GM04504 (cell line): Measurements from ENCODE around the gene TSPAN18.

Experiments used
- DNase-seq: peaks from one replicate; pipeline ENCODE4 v3.0.0-alpha.2; 2012; ENCODE audit warnings: low read depth

Gene TSPAN18

DNA sequence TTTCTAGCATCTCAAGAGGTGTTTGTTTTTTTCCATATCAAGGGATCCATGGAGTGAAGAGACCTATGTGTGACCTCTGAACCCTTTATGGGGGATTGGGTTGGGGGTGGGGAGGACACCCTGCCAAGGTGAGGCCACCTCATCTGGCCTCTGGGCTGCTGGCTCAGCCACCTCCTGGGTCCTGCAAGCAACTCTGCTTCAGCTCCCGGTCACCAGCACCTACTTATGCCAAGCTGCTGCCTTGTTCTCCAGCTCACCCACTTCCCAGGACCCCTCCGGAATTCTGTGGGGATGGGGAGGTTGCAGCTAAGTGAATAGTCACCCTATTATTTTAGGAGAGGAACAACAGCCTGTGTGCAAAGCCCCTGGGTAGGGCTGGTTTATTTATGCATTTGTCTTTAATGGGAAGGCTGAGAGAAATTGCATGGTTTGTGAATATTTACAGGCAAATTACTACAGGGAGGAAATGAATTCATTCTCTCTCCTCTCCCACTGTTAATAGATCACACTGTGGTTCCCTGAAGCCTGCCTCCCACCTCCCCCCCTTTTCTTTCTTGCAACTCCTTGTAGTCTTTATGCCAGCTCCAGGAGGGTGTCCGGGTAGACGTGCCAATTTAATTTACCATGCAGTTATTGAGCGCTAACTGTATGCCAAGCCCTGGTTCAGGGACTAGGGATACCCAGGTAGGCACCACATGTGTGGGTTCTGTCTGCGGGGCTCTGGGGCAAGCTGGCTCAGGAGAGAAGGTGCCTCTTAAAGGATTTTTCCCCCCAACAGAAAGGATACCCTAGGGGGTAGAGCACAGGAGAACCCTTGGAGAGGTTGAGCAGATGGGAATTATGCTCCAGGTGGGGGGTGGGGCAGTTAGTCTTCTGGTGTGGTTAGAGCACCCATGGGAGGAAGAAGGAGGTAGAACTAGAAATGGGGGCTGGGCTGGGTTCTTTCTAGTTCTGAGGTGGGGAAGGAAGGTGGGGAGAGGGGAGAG lies 50.7 kb downstream of the TSPAN18 start:
- DNase-seq, result no peak

DNA sequence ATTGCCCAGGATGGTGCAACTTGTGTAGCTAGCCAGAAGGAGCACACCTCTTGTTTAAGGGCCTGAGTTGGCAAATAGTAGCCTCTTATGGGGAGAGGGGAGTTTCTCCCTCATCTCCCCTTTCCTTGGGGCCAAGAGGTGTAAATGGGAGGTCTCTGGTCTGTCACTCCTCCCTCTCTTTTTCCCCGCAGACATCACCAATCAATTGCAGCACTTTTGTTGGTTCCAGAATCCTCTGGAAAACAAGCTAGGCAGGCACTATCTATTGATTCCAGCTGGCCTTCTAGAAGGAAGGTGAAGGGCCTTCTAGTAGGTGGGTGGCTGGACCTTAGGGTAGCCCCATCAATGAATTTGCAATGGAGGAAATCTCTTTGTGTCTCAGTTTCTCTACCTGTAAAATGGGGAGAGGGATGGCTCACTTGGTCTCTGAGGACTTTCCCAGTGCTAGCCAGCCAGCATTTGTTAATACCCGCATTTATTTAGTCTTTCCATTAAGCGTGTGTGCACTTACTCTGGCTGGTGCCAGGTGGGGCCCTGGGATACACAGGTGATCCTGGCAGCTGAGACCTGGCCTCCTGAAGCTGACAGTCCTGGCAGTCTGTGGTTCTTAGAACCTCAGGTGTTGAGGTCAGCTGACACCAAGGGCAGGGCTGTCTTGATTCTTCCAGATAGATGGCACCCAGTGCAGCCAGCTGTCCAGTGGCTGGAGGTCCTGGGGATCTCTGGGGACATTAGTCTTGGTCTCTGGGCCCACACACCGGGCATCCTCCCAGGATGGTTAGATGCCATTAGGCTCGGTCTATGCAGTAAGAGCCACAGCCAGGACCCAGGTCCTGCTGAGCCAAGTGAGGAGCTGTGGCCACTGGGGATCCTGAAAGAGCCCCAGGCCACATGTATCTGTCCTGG lies 51.7 kb downstream of the TSPAN18 start:
- DNase-seq, result no peak

DNA sequence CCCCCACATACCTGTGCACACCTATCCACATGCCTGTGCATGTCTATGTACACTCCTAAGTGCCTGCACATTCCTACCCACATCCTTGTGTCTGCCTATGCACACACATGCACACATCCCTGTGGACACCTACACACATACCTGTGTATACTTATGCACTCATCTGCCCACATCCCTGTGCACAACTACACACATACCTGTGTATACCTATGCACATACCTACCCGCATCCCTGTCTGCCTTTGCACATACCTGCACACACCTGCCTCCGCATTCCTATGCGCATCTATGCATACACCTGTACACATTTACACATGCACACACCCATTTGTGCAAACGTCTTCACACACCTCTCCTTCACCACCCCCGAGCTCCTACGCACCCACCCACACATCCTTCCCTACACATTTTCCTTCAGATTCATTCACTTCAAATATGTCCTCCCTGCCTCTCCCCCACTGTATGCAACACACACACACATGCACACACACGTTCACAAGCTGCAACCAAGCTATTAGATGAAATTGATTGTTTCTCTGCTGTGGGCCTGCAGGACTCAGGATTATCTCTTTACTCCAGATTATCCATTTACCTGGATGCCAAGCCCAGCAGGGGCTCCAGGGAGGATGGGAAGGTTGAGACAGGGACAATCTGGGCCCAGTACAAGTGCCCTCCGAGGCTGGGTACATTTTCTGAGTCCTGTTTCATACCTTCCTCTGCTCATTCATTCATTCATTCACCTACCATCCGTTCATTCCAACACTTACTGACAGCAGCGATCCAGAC lies 53.2 kb downstream of the TSPAN18 start:
- no peak for DNase-seq

DNA sequence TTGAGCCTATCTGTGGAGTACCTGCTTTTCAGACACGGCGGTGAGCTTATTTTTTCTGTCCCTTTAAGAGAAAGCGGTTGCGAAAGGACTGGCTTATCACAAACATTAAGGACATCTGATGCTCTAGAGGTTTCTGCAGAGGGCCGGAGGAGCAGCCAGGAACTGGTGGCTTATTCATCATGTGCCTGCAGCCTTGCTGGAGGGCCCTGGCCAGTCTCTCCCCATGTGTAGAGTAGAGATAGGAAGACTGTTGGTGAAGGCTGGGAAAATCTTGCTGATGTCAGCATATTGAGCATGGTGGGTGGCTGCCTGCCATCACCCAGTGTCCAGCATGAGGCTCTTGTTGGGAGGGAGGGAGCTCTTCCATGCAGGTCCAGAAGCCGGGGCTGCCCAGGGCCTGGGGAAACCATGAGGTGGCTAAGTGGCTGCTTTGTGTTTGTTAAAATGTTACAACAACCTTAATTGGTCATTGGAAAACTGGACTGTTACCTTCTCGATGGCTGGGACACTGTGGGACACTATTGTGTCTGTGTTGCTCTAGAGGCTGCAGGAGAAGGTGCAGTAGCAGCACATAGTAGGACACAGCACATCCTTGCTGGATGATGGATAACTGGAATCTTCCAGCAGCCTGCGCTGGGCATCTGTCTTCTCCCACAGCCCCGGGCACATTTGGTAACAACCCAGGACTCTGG lies 54.3 kb downstream of the TSPAN18 start:
- DNase-seq, result no peak

DNA sequence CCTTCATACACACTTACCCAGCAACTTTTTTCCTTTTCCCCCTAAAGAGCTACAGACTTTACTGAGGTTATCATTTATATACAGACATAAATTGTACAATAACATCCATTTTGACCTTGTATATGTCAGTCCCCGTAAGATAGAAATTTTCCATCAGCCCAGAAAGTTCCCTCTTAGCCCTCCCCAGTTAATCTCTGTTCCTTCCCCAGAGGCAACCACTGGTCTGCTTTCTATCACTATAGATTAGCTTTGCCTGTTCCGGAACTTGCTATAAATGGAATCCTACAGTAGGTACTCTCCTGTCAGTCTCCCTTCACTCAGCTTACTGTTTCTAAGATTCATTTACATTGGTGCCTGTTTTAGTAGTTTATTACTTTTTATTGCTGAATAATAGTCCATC lies 54.9 kb downstream of the TSPAN18 start:
- DNase-seq, result no peak

DNA sequence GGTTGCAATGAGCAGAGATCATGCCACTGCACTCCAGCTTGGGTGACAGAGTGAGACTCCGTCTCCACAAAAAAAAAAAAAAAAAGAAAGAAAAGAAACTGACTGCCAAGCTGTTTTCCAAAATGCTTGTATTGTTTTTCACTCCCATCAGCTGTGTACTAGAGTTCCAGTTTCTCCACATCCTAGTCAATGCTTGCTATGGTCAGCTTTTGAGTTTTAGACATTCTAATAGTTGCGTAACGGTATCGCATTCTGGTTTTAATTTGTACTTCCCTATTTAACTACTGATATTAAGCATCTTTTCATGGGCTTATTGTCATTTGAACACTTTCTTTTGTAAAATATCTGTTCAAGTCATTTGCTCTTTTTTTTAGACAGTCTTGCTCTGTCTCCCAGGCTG lies 55.7 kb downstream of the TSPAN18 start:
- no peak for DNase-seq

DNA sequence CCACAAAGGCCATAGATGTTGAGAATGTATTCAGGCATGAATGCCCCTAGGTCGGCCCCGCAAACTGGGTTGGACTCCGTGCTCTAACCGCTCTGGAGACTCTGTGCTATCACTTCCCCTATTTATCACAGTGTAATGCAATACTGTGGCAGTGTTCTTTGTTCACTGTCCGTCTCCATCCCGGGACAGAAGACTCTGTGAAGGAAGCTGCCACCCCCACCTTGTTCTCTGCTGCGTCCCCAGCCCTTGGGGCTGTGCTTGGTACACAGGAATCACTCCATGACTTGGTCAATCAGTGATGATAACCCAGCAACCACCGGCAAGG lies 57.6 kb downstream of the TSPAN18 start:
- no peak for DNase-seq

DNA sequence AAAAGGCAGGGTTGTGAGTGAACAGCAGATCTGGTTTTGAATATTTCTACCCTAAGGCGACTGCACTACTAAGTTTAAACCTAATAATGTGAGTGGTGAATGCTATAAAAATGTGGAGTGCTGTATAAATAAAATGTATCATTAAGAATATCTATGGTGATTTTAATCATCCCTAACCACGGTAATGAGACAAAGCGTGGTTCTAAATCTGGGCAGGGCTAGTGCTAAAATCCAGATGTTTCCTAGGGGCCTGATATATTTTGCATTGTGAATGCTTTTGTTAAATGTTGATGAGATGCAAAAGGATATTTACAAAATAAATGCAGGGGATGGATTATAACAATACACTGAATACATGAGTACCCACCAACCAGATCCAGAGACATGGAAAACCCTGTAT lies 58.1 kb downstream of the TSPAN18 start:
- no peak for DNase-seq

DNA sequence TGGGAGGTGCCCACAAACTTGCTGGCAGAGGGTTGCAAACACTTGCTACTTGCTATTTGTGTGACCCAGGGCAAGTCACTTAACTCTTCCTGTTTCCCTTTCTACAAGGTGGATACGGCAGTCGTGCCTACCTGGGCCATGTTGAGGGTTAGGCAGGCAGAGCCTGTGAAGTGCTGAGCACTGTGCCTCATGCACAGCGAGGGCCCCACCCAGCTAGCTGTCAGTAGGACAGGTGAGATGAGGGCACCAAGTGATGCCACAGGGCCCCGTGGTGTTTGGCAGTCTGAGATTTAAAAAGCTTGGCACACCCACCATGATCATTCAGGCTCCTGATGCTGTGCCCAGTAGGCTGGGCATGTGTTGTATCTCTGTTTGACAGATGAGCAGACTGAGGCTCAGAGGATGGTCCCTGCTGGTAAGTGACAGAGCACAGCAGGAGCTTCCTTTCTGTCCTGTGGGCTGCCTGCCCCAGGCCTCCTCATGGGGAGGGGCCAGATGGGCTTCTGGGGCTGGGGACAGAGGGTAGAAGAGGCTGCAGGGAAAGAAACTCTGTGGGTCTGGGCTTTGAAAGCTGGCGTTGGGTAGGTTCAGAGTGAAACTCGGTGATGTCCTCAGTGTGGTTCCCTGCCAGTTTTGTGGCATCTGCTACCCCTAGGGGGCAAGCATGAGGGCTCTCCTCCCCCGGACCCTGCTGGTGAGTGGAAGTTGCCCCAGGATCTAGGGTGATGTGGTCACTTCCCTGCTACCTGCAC lies 59.3 kb downstream of the TSPAN18 start:
- DNase-seq, result no peak

DNA sequence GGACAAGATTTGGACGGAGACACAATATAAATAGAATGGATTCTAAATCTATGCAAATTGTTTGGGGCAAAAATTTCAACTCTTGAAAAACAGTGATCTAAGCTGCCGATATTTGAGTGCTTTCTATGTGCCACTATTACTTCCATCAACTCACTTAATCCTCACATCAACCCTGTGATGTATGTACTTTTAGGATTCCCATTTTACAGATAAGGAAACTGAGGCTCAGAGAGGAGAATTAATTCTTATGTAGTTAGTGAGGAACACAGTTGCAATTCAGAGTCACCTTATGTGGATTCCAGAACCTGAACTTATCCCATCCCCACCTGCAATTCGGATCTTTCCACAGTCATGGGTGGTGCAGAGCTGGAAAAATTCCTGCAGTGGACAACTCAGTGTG lies 60.3 kb downstream of the TSPAN18 start:
- no peak for DNase-seq

DNA sequence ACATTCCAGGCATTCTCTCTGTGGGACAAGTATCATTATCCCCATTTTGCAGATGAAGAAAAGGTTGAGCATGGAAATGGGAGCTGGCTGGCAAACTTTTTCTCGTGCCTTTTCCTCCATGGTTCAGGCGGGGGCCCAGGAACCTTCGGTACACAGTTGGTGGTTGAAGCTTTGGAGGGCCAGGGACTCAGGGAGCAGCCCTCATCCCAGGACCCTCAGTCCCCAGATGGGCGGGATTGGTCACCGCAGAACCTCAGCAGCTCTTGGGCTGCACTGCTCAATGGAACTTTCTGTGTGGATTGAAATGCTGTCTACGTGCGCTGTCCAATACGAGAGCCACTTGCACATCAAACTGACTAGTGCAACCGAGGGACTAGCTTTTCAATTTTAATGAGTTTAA lies 61.2 kb downstream of the TSPAN18 start:
- no peak for DNase-seq

DNA sequence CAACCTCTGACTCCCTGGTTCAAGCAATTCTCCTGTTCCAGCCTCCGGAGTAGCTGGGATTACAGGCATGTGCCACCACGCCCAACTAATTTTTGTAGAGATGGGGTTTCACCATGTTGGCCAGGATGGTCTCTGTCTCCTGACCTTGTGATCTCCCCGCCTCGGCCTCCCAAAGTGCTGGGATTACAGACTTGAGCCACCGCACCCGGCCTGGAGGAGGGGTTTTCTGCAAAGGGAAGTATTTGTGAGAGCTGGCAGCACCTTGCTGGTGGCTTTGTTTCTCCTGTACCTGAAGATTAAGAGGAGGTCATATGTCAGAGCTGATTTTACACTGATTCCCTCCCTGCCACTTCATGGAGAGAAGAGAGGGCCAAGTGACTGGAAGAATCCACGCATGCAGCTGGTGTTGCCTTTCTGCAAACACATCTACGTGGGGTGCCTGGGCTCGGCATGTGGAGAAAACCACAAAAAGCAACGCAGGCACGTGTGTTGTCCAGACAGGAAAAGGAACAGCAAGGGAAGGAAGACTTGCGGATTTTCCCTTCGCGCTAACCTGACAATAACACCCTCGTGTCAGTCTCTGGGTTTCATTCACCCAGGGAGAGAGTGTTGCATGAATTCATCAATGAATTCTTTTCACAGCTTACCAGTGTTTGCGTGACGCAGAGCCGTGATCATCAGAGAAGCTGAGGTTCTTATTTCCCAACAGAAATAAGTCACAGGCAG lies 61.9 kb downstream of the TSPAN18 start:
- no peak for DNase-seq

DNA sequence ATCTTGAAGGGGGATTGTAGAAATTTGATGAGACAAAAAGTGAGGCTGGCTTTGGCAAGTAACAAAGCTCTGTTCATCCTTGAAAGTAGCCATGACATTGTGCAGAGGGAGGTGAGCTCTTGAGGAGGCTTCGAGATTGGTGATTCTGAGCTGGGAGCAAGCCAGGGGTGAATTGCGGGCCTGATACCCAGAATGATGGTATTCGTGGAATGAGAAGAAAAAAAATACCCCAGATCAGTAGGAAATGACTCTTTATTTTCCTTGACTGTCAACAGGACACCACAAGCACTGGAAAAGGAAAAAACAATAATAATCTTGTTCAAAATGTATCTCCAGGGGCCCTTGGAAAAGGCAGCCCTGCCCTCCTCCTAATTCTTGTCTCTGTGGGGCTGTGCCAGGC lies 62.7 kb downstream of the TSPAN18 start:
- no peak for DNase-seq

DNA sequence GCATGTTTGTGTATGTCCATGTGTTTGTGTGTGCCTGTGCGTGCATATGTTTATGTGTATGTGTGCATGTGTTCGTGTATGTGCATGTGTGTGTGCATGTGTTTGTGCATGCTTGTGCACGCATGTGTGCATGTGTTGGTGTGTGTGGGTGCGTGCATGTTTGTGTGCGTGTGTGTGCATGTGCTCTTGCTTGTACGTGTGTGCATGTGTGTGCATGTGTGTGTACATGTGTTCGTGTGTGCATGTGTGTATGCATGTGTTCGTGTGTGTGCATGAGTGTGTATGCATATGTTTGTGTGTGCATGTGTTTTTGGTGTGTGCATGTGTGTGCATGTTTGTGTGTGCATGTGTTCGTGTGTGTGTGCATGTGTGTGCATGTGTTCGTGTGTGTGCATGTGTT lies 63.4 kb downstream of the TSPAN18 start:
- no peak for DNase-seq

DNA sequence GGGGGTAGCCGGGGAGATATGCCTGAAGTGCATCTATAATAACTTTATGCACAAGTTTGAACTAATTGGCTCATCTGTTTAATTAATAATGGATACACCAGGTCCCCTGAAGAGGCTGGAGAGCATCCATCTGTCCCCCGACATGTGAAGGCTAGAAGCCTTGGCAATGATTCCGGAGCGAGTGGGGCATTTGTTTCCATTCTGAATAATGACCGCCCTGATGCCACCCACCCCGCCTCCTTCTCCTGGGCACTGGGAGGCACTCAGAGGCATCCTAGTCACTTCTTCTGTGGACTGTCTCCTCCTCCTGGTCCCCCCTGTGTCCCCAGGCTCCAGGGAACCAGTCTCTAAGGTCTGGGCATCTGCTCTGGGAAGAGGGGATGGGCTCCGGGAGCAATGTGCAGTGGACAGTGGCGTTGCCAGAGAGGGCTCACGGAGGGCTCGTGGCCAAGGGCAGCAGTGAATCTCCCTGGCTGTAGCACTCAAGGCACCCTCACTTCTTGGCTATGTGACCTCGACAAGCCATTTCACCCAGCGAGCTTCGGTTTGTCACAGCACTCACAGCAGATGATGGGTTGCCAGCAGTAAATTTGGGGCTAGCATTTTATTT lies 64.7 kb downstream of the TSPAN18 start:
- DNase-seq, result no peak

DNA sequence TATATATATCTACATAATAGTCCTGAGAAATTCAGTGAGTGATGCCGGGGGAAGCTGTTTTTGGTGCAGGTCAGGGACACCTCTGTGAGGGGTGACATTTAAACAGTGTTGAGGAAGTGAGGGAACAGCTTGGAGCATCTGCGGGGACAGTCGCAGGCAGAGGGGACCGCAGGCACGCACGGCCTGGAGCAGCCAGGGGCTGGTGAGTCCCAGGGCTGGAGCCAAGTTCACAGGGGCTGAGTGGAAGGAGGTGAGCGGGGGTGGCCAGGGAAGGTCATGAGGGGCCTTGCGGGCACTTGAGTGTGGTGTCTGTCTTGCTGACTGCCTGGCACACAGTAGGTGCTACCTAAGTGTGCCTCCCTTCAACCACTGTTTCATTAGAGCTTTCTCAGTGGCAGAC lies 65.4 kb downstream of the TSPAN18 start:
- no peak for DNase-seq

DNA sequence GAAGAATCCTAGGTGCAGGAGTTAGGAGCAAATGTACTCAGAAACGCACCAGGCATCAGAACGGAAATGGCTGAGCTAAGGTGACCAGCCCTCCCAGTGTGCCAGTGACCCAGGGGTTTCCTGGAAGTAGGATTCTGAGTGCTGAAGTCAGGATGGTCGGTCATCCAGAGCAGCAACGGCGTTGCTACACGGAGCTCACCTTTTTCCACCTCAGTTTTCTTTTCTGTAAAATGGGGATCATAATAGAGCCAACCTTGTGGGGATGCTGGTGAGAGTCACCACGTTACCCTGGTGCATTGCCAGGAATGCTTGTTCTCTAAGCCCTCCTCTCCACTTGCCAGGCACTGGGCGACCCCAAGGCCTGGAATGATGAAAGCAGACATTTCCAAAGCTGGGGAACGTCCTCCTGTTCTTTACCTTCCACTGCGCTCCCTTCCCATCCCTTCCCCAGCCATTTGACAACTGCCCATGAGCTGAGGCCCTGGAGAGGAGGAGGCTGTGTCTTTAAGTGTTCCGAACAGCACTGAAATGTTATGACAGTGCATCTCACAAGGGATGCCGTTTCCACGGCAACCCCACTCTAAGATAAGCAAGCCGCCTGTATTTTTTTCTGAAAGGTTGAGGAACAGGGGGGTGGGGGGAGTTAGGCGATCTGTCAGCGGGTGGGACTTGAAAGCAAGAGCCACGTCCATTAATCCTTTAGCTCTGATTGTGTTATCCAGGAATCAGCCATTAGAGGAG lies 66.8 kb downstream of the TSPAN18 start:
- DNase-seq, result no peak

DNA sequence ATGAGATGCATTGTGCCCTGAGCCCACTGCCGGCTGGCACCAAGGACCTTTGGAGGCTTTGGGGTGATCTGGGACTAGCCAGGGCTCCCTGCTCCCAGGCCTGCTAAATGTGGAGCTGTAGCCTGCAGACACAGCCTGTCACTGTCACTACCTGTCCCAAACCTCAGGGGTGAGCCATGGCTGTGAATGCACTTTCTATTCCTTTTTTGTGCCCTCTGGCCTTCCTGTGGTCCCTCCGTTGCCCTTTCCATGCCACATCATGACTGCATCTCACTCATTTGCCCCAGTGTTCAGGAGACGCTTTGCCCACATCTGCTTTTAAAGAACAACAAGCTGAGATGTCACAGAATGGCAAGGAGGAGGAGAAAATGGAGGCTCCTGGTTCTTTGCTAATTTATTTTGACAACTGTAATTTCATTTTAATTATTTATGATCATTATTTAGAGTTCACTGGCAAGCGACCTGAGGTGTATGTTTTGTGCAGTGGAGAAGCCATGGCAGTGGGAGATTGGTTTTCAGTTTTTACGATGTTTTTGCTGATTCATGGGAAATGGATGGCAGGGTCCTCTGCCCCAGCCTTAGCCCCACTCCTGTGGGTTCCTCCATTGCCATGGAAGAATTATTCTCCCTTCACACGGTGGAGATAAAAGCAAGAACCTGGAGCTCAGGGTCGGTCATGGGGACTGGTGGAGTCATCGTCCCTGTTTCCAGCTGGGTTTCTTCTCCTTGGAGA lies 69.2 kb downstream of the TSPAN18 start:
- DNase-seq, result no peak
